Measurements from ENCODE around the gene DPH5.
A peak's percentile ranks its signal among the peaks of the same experiment; 100 is the strongest.

DPH5 gene

DNA sequence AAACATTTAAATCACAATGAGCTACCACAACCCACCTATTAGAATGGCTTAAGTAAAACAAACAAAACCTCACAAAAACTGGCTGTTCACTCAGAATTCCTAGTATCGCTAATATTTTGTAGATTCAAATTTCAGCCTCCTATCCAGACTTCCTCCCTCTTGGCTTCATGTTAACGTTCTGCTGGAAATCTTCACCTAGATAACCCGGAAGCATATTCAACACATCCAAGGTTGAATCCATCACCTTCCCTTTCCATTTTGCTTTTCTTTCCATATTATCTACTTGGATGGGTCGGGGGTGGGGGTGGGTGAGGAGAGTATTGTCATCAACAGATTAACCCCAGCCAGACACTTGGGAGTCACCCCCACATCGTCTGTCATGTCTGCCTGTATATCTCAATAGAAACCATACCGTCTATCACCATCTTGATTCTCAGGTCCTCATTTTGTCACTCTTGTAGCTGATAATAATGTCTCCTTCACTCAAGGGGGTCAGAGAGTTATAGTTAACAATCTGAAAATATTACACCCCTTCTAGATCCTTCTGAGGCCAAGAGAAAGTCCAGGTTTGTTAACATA is 1.7 kb upstream of the DPH5 start:
- DNase-seq (no peak), ATAC-seq (ENCODE audit: insufficient read depth, low read depth) (no peak)
- Histone ChIP-seq H4K20me1 (ENCODE audit: insufficient read depth, low read length) (no peaks in the 10 kb centered on the region), H3K4me3 (ENCODE audit: low read depth in 1 of 2, low read length in 2 of 2) (peak overlapping the region; percentile 72 to 88; a peak in 2 of 4 replicates), H3K4me1 (ENCODE audit: insufficient read depth, low read length) (peaks cover 45% of the 10 kb centered on the region), H3K27ac (ENCODE audit: low read length) (no peak overlapping the region), H3K4me2 (ENCODE audit: insufficient read depth, low read length) (peak overlapping the region; percentile 88), H2AFZ (ENCODE audit: low read depth, low read length) (no peak overlapping the region), H3K9ac (ENCODE audit: low read depth, low read length) (no peak overlapping the region), H3K9me3 (ENCODE audit: insufficient read depth, low read length, severe bottlenecking) (no peaks in the 10 kb centered on the region), H3K79me2 (ENCODE audit: insufficient read depth, low read length) (peaks cover 66% of the 10 kb centered on the region), H3K27me3 (ENCODE audit: insufficient read depth, low read length, poor library complexity) (no peaks in the 10 kb centered on the region), H3K36me3 (ENCODE audit: insufficient read depth, low read length) (peaks cover 18% of the 10 kb centered on the region; the same call in 1 of the 2 replicates)
- no peak for TF ChIP-seq EZH2 (IDR thresholded peaks at IDR 0.05; ENCODE audit: borderline replicate concordance, low read depth, low read length, severe bottlenecking)
- TF ChIP-seq, protein P1, sequence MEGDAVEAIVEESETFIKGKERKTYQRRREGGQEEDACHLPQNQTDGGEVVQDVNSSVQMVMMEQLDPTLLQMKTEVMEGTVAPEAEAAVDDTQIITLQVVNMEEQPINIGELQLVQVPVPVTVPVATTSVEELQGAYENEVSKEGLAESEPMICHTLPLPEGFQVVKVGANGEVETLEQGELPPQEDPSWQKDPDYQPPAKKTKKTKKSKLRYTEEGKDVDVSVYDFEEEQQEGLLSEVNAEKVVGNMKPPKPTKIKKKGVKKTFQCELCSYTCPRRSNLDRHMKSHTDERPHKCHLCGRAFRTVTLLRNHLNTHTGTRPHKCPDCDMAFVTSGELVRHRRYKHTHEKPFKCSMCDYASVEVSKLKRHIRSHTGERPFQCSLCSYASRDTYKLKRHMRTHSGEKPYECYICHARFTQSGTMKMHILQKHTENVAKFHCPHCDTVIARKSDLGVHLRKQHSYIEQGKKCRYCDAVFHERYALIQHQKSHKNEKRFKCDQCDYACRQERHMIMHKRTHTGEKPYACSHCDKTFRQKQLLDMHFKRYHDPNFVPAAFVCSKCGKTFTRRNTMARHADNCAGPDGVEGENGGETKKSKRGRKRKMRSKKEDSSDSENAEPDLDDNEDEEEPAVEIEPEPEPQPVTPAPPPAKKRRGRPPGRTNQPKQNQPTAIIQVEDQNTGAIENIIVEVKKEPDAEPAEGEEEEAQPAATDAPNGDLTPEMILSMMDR (IDR thresholded peaks at IDR 0.05; ENCODE audit: borderline replicate concordance, extremely low read depth, low read length, poor library complexity, severe bottlenecking) = no peak

DNA sequence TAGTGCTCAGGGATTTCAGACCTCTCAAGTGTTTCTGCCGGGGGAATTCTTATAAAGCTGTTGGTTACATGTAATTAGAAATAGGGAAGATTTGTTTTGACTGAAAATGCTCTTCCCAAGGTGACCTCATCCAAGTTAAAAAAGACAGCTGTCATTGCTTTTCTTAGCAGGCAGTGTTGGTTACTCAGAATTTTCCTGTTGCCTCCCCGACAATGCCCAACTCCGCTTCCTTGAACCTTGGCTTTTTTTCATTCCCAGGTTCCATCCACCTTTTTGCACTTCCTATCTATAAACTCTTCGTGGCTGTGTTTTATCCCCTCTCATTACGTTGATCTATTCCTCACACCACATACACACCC is 825 bp upstream of the DPH5 start:
- peak overlapping the region; percentile 73 for H3K9ac ChIP-seq (ENCODE audit: low read depth, low read length)
- no peak for ATAC-seq (ENCODE audit: insufficient read depth, low read depth)

DNA sequence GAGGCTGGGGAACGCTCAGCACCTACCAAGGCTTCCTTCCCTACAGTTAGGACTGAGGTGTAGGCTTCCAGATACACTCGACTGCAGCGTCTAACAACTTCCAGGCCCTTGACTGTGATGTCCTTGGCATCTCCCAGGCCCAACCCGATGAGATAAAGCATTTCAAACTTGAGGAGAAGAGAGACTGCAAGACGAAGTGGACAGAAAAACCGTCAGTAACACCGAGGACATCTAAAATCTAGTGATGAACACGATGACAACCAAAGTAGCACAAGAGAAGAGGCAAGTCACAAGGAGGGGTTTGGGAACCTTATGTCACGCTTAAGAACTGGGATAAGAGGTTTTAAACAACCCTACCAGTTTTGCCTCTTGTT is 314 bp downstream of the DPH5 start:
- peak; percentile 36 for DNase-seq
- Histone ChIP-seq H3K4me2 (ENCODE audit: insufficient read depth, low read length) (peak overlapping the region; percentile 88), H2AFZ (ENCODE audit: low read depth, low read length) (peak overlapping the region; percentile 92)

More for the DNA sequence above, 825 bp upstream of the DPH5 start:
- Histone ChIP-seq H3K9me3 (ENCODE audit: insufficient read depth, low read length, severe bottlenecking) (no peaks in the 10 kb centered on the region), H3K4me2 (ENCODE audit: insufficient read depth, low read length) (peak overlapping the region; percentile 88), H3K4me3 (ENCODE audit: low read depth in 1 of 2, low read length in 2 of 2) (peak overlapping the region; percentile 72 to 88), H3K36me3 (ENCODE audit: insufficient read depth, low read length) (peaks cover 26% of the 10 kb centered on the region; the same call in 1 of the 2 replicates), H3K79me2 (ENCODE audit: insufficient read depth, low read length) (peaks cover 62% of the 10 kb centered on the region), H3K27me3 (ENCODE audit: insufficient read depth, low read length, poor library complexity) (no peaks in the 10 kb centered on the region), H4K20me1 (ENCODE audit: insufficient read depth, low read length) (no peaks in the 10 kb centered on the region), H3K4me1 (ENCODE audit: insufficient read depth, low read length) (peaks cover 45% of the 10 kb centered on the region), H3K27ac (ENCODE audit: low read length) (peak overlapping the region; percentile 88), H2AFZ (ENCODE audit: low read depth, low read length) (peak overlapping the region; percentile 92)
- DNase-seq = no peak
- no peak for TF ChIP-seq EZH2 (IDR thresholded peaks at IDR 0.05; ENCODE audit: borderline replicate concordance, low read depth, low read length, severe bottlenecking)
- TF ChIP-seq, protein P1 (IDR thresholded peaks at IDR 0.05; ENCODE audit: borderline replicate concordance, extremely low read depth, low read length, poor library complexity, severe bottlenecking) = no peak

More for the DNA sequence above, 314 bp downstream of the DPH5 start:
- Histone ChIP-seq H3K27me3 (ENCODE audit: insufficient read depth, low read length, poor library complexity) (no peaks in the 10 kb centered on the region), H4K20me1 (ENCODE audit: insufficient read depth, low read length) (no peaks in the 10 kb centered on the region), H3K4me3 (ENCODE audit: low read depth in 1 of 2, low read length in 2 of 2) (peak overlapping the region; percentile 72 to 88), H3K27ac (ENCODE audit: low read length) (peak overlapping the region; percentile 88), H3K9ac (ENCODE audit: low read depth, low read length) (peak overlapping the region; percentile 73), H3K36me3 (ENCODE audit: insufficient read depth, low read length) (peaks cover 36% of the 10 kb centered on the region; the same call in 1 of the 2 replicates), H3K79me2 (ENCODE audit: insufficient read depth, low read length) (peaks cover 60% of the 10 kb centered on the region), H3K4me1 (ENCODE audit: insufficient read depth, low read length) (peaks cover 45% of the 10 kb centered on the region), H3K9me3 (ENCODE audit: insufficient read depth, low read length, severe bottlenecking) (no peaks in the 10 kb centered on the region)
- TF ChIP-seq, protein P1 (IDR thresholded peaks at IDR 0.05; ENCODE audit: borderline replicate concordance, extremely low read depth, low read length, poor library complexity, severe bottlenecking) = no peak
- TF ChIP-seq EZH2 (IDR thresholded peaks at IDR 0.05; ENCODE audit: borderline replicate concordance, low read depth, low read length, severe bottlenecking) = no peak
- peak; percentile 64 for ATAC-seq (ENCODE audit: insufficient read depth, low read depth)
